A549 (cell line): ENCODE data around the gene KRTAP16-1.

Source experiments
- EP300 ChIP-seq, 2 experiments: fragments of >200 bp; sonication (Bioruptor Twin); formaldehyde crosslinking; IDR thresholded peaks; 2 replicates in 1 of 2; 3 replicates in 1 of 2; pipeline ENCODE4 v1.6.1; 2016 to 2017
- HMGXB4 ChIP-seq: fragments of 250-450 bp; sonication (Bioruptor Pico); IDR thresholded peaks from 2 replicates; pipeline ENCODE4 v1.5.0; 2021; ENCODE audit warnings: mild to moderate bottlenecking, moderate library complexity, borderline replicate concordance
- JUNB ChIP-seq: fragments of >200 bp; sonication (Bioruptor Twin); formaldehyde crosslinking; IDR thresholded peaks from 2 replicates; pipeline ENCODE4 v1.6.1; 2016
- KDM1A ChIP-seq: fragments of 200-600 bp; sonication (generic); IDR thresholded peaks from 2 replicates; pipeline ENCODE4 v1.6.1; 2016; ENCODE audit warnings: low read depth, mild to moderate bottlenecking
- NPAS2 ChIP-seq: fragments of 250-450 bp; sonication (Bioruptor Pico); IDR thresholded peaks from 2 replicates; pipeline ENCODE4 v1.8.0; 2022; ENCODE audit warnings: mild to moderate bottlenecking, moderate library complexity, borderline replicate concordance
- POLR2A ChIP-seq: IDR thresholded peaks from 2 replicates; pipeline ENCODE4 v1.6.1; 2012; ENCODE audit warnings: mild to moderate bottlenecking, low read length
- POLR2AphosphoS2 ChIP-seq: conservative IDR thresholded peaks from 2 replicates; pipeline ENCODE4 v1.6.1; 2012; ENCODE audit warnings: low read length, improper control_type of control experiment, inconsistent platforms
- RFX5 ChIP-seq: fragments of 450-650 bp; IDR thresholded peaks from 2 replicates; pipeline ENCODE4 v1.7.1; 2014; ENCODE audit warnings: antibody characterized with exemption, mild to moderate bottlenecking, moderate library complexity
- RNF2 ChIP-seq: fragments of 200-600 bp; sonication (generic); IDR thresholded peaks from 2 replicates; pipeline ENCODE4 v1.6.1; 2016; ENCODE audit warnings: low read depth, mild to moderate bottlenecking, antibody characterized with exemption, moderate library complexity, borderline replicate concordance
- USF2 ChIP-seq: fragments of 450-650 bp; IDR thresholded peaks from 2 replicates; pipeline ENCODE4 v1.6.1; 2014; ENCODE audit warnings: antibody characterized with exemption
- TF ChIP-seq, protein P1 (sequence below): fragments of >200 bp; sonication (Bioruptor Twin); formaldehyde crosslinking; IDR thresholded peaks from 3 replicates; pipeline ENCODE4 v1.5.1; 2016
- TF ChIP-seq, protein P2 (sequence below): IDR thresholded peaks from 2 replicates; pipeline ENCODE4 v1.6.1; 2012
- TF ChIP-seq, protein P3 (sequence below): IDR thresholded peaks from 2 replicates; pipeline ENCODE4 v1.6.1; 2012; ENCODE audit warnings: low read depth, borderline replicate concordance
- TF ChIP-seq, protein P4 (sequence below): fragments of >200 bp; sonication (Bioruptor Twin); formaldehyde crosslinking; IDR thresholded peaks from 3 replicates; pipeline ENCODE4 v1.6.1; 2016

- TF ChIP-seq RFX5 (no peak), KDM1A (no peak), POLR2A (no peak), JUNB (no peak), HMGXB4 (no peak), EP300 (IDR thresholded peaks at IDR 0.05) (no peak), RNF2 (no peak), POLR2AphosphoS2 (no peak), USF2 (no peak), NPAS2 (CRISPR knock-in tag) (no peak)
- TF ChIP-seq, protein P1, sequence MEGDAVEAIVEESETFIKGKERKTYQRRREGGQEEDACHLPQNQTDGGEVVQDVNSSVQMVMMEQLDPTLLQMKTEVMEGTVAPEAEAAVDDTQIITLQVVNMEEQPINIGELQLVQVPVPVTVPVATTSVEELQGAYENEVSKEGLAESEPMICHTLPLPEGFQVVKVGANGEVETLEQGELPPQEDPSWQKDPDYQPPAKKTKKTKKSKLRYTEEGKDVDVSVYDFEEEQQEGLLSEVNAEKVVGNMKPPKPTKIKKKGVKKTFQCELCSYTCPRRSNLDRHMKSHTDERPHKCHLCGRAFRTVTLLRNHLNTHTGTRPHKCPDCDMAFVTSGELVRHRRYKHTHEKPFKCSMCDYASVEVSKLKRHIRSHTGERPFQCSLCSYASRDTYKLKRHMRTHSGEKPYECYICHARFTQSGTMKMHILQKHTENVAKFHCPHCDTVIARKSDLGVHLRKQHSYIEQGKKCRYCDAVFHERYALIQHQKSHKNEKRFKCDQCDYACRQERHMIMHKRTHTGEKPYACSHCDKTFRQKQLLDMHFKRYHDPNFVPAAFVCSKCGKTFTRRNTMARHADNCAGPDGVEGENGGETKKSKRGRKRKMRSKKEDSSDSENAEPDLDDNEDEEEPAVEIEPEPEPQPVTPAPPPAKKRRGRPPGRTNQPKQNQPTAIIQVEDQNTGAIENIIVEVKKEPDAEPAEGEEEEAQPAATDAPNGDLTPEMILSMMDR: no peak
- TF ChIP-seq, protein P2, sequence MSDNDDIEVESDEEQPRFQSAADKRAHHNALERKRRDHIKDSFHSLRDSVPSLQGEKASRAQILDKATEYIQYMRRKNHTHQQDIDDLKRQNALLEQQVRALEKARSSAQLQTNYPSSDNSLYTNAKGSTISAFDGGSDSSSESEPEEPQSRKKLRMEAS: no peak
- TF ChIP-seq, protein P3, sequence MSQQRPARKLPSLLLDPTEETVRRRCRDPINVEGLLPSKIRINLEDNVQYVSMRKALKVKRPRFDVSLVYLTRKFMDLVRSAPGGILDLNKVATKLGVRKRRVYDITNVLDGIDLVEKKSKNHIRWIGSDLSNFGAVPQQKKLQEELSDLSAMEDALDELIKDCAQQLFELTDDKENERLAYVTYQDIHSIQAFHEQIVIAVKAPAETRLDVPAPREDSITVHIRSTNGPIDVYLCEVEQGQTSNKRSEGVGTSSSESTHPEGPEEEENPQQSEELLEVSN: no peak
- TF ChIP-seq, protein P4, sequence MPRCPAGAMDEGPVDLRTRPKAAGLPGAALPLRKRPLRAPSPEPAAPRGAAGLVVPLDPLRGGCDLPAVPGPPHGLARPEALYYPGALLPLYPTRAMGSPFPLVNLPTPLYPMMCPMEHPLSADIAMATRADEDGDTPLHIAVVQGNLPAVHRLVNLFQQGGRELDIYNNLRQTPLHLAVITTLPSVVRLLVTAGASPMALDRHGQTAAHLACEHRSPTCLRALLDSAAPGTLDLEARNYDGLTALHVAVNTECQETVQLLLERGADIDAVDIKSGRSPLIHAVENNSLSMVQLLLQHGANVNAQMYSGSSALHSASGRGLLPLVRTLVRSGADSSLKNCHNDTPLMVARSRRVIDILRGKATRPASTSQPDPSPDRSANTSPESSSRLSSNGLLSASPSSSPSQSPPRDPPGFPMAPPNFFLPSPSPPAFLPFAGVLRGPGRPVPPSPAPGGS: no peak
Observed at GRCh38 chr17:41351177-41351576, 42.1 kb upstream of the KRTAP16-1 start.
